ENCODE measurements around the gene LCE1B. TPM values are rescaled to one million over a fixed set of nuclear protein-coding genes. Genes with fewer than 3 reads are reported as not detected.

LCE1B gene
- total RNA-seq = not detected
- polyA plus RNA-seq = not detected

DNA sequence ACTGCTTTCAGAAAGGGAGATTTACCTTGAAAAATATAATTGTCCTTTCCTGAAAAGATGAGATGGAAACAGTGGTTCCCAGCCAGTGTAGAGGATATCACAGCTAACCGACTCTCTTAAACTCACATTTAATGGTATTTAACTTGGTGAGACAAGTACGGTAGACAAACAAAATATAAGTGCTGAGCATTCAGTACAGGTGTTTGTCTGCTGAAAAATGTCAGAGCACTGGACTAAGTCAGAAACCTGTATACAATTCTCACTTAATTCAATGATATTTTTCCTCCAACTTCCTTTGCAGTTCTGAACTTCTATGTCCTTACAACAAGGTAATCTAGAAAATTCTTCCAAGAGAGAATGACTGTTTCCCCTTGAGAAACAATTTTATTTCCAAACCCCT is at the start of gene LCE1B:
Gene LCE1B, plus strand, starts transcription at position 301 of the 400 bp plus-strand sequence. CDS start 476 bp downstream, outside the sequence.
- Histone ChIP-seq H3K4me3 (ENCODE audit: low read depth, low read length) (no peak within 1 kb of the TSS), H3K36me3 (ENCODE audit: control insufficient read depth, insufficient read depth, low read length) (no peaks in the 10 kb centered on the region), H3K27ac (ENCODE audit: insufficient read depth, low read length, poor library complexity, severe bottlenecking) (no peak within 1 kb of the TSS), H3K27me3 (ENCODE audit: control insufficient read depth, insufficient read depth, low read length) (peaks cover 2% of the 10 kb centered on the region), H3K9me3 (ENCODE audit: control insufficient read depth in 2 of 2, low read length in 2 of 2) (no peaks in the 10 kb centered on the region), H3K4me1 (ENCODE audit: control insufficient read depth, insufficient read depth, low read length, poor library complexity, severe bottlenecking) (no peaks in the 10 kb centered on the region)
- no peak for DNase-seq
- ATAC-seq (ENCODE audit: low read depth in 2 of 2) = no peak
- H3K36me3 Mint-ChIP-seq = no peaks in the 10 kb centered on the region
- H3K4me3 Mint-ChIP-seq = no peak within 1 kb of the TSS
- H3K27ac Mint-ChIP-seq = no peak within 1 kb of the TSS
- peaks cover 0 to 5% (median 0%) of the 10 kb centered on the region in 7 donors for H3K9me3 Mint-ChIP-seq
- H3K27me3 Mint-ChIP-seq = peaks cover 4% of the 10 kb centered on the region
- no peaks in the 10 kb centered on the region for H3K4me1 Mint-ChIP-seq

- Histone ChIP-seq H3K4me1 (ENCODE audit: control insufficient read depth, insufficient read depth, low read length, poor library complexity, severe bottlenecking) (no peaks in the 10 kb centered on the region), H3K27me3 (ENCODE audit: control insufficient read depth, insufficient read depth, low read length) (no peaks in the 10 kb centered on the region), H3K36me3 (ENCODE audit: control insufficient read depth, insufficient read depth, low read length) (no peaks in the 10 kb centered on the region), H3K4me3 (ENCODE audit: low read depth, low read length) (no peak overlapping the region), H3K9me3 (ENCODE audit: control insufficient read depth in 2 of 2, low read length in 2 of 2) (no peaks in the 10 kb centered on the region), H3K27ac (ENCODE audit: insufficient read depth, low read length, poor library complexity, severe bottlenecking) (no peak overlapping the region)
- Mint-ChIP-seq H3K36me3 (no peaks in the 10 kb centered on the region), H3K27me3 (no peaks in the 10 kb centered on the region), H3K27ac (no peak overlapping the region), H3K4me3 (no peak overlapping the region), H3K4me1 (no peaks in the 10 kb centered on the region), H3K9me3 (peaks cover 0 to 2% (median 0%) of the 10 kb centered on the region in 7 donors)
- DNase-seq = no peak
- ATAC-seq (ENCODE audit: low read depth in 2 of 2) = no peak
These were observed 42.8 kb upstream of the LCE1B start for GRCh38 chr1:152768847-152769533.

GRCh38 chr1:152770411-152770810 is 41.4 kb upstream of the LCE1B start:
- H3K36me3 Mint-ChIP-seq = no peaks in the 10 kb centered on the region
- peak overlapping the region in 1 of 3 donors; percentile 11 for H3K27ac Mint-ChIP-seq
- peaks cover 0 to 2% (median 0%) of the 10 kb centered on the region in 7 donors for H3K9me3 Mint-ChIP-seq

GRCh38 chr1:152774875-152775274 is 36.9 kb upstream of the LCE1B start, which contains the start of gene LCE1F:
Gene LCE1F, plus strand, starts transcription at chr1:152775140. Its CDS starts 1,232 bp downstream, at chr1:152776372.
- no peaks in the 10 kb centered on the region for H3K4me1 ChIP-seq (ENCODE audit: control insufficient read depth, insufficient read depth, low read length, poor library complexity, severe bottlenecking)
- H3K9me3 ChIP-seq (ENCODE audit: control insufficient read depth in 2 of 2, low read length in 2 of 2) = no peaks in the 10 kb centered on the region
- no peak within 1 kb of the TSS for H3K4me3 ChIP-seq (ENCODE audit: low read depth, low read length)
- H3K27ac ChIP-seq (ENCODE audit: insufficient read depth, low read length, poor library complexity, severe bottlenecking) = no peak within 1 kb of the TSS
- ATAC-seq (ENCODE audit: low read depth in 2 of 2) = no peak
- Mint-ChIP-seq H3K27ac (peak within 1 kb of the TSS in 1 of 3 donors; percentile 45), H3K4me3 (no peak within 1 kb of the TSS), H3K36me3 (no peaks in the 10 kb centered on the region), H3K27me3 (no peaks in the 10 kb centered on the region), H3K4me1 (peaks cover 0 to 3% (median 0%) of the 10 kb centered on the region in 4 donors), H3K9me3 (peaks cover 0 to 4% (median 0%) of the 10 kb centered on the region in 7 donors)
- no peaks in the 10 kb centered on the region for H3K27me3 ChIP-seq (ENCODE audit: control insufficient read depth, insufficient read depth, low read length)
- H3K36me3 ChIP-seq (ENCODE audit: control insufficient read depth, insufficient read depth, low read length) = no peaks in the 10 kb centered on the region
- no peak for DNase-seq

More at GRCh38 chr1:152770411-152770810, 41.4 kb upstream of the LCE1B start:
- no peaks in the 10 kb centered on the region for H3K27me3 Mint-ChIP-seq
- no peaks in the 10 kb centered on the region for H3K4me1 ChIP-seq (ENCODE audit: control insufficient read depth, insufficient read depth, low read length, poor library complexity, severe bottlenecking)
- ATAC-seq (ENCODE audit: low read depth in 2 of 2) = no peak
- no peaks in the 10 kb centered on the region for H3K9me3 ChIP-seq (ENCODE audit: control insufficient read depth in 2 of 2, low read length in 2 of 2)
- no peak overlapping the region for H3K4me3 Mint-ChIP-seq
- H3K4me1 Mint-ChIP-seq = no peaks in the 10 kb centered on the region
- no peak overlapping the region for H3K27ac ChIP-seq (ENCODE audit: insufficient read depth, low read length, poor library complexity, severe bottlenecking)
- H3K4me3 ChIP-seq (ENCODE audit: low read depth, low read length) = no peak overlapping the region
- no peaks in the 10 kb centered on the region for H3K27me3 ChIP-seq (ENCODE audit: control insufficient read depth, insufficient read depth, low read length)
- DNase-seq = no peak
- no peaks in the 10 kb centered on the region for H3K36me3 ChIP-seq (ENCODE audit: control insufficient read depth, insufficient read depth, low read length)

DNA sequence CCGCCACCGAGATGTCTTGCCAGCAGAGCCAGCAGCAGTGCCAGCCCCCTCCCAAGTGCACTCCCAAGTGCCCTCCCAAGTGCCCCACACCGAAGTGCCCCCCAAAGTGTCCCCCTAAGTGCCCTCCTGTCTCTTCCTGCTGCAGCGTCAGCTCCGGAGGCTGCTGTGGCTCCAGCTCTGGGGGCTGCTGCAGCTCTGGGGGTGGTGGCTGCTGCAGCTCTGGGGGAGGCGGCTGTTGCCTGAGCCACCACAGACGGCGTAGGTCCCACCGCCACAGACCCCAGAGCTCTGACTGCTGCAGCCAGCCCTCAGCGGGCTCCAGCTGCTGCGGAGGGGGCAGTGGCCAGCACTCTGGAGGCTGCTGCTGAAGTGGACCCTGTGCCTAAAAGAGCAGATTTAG is 35.4 kb upstream of the LCE1B start:
- DNase-seq = no peak
- no peaks in the 10 kb centered on the region for H3K27me3 ChIP-seq (ENCODE audit: control insufficient read depth, insufficient read depth, low read length)
- Mint-ChIP-seq H3K4me3 (no peak overlapping the region), H3K27me3 (no peaks in the 10 kb centered on the region), H3K36me3 (no peaks in the 10 kb centered on the region), H3K27ac (no peak overlapping the region), H3K9me3 (peaks cover 0 to 4% (median 0%) of the 10 kb centered on the region in 7 donors), H3K4me1 (peaks cover 0 to 3% (median 0%) of the 10 kb centered on the region in 4 donors)
- no peaks in the 10 kb centered on the region for H3K36me3 ChIP-seq (ENCODE audit: control insufficient read depth, insufficient read depth, low read length)
- ATAC-seq (ENCODE audit: low read depth in 2 of 2) = no peak
- H3K4me1 ChIP-seq (ENCODE audit: control insufficient read depth, insufficient read depth, low read length, poor library complexity, severe bottlenecking) = no peaks in the 10 kb centered on the region
- no peaks in the 10 kb centered on the region for H3K9me3 ChIP-seq (ENCODE audit: control insufficient read depth in 2 of 2, low read length in 2 of 2)
- H3K27ac ChIP-seq (ENCODE audit: insufficient read depth, low read length, poor library complexity, severe bottlenecking) = no peak overlapping the region
- no peak overlapping the region for H3K4me3 ChIP-seq (ENCODE audit: low read depth, low read length)

DNA sequence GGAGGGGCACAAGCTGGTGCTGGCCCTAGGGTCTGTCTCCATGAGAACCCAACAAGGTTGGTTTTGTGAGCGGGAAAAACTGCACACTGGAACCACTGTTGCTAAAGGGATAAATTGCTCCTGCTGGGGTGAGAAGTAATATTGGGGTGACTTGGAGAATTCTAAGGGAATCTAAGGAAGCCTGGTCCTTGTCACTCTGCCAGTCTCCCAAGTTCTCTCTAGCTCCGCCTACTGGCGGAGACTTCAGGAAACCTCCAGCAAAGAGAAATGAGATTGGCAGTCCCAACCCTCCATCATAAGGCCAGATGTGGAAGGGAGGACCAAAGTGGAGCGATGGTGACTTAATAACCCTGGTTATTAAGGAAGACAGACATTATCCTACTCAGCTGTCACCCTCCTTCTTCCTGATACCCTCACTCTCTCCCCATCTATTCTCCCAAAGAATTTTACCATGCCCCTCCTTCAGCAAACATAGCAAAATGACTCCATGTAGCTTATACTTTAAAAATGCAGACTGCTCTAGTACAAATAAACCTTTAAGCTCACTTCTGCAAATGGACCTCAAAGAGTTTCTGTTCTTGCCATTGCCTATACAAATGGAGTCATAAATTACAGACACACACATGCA is 34.1 kb upstream of the LCE1B start:
- H3K36me3 Mint-ChIP-seq = no peaks in the 10 kb centered on the region
- Histone ChIP-seq H3K4me1 (ENCODE audit: control insufficient read depth, insufficient read depth, low read length, poor library complexity, severe bottlenecking) (no peaks in the 10 kb centered on the region), H3K27ac (ENCODE audit: insufficient read depth, low read length, poor library complexity, severe bottlenecking) (no peak overlapping the region), H3K9me3 (ENCODE audit: control insufficient read depth in 2 of 2, low read length in 2 of 2) (no peaks in the 10 kb centered on the region), H3K4me3 (ENCODE audit: low read depth, low read length) (no peak overlapping the region), H3K27me3 (ENCODE audit: control insufficient read depth, insufficient read depth, low read length) (no peaks in the 10 kb centered on the region), H3K36me3 (ENCODE audit: control insufficient read depth, insufficient read depth, low read length) (no peaks in the 10 kb centered on the region)
- ATAC-seq (ENCODE audit: low read depth in 2 of 2) = no peak
- no peak overlapping the region for H3K4me3 Mint-ChIP-seq
- no peak overlapping the region for H3K27ac Mint-ChIP-seq
- H3K27me3 Mint-ChIP-seq = peaks cover 2% of the 10 kb centered on the region
- H3K9me3 Mint-ChIP-seq = peaks cover 0 to 4% (median 0%) of the 10 kb centered on the region in 7 donors
- no peak for DNase-seq
- H3K4me1 Mint-ChIP-seq = peaks cover 0 to 3% (median 0%) of the 10 kb centered on the region in 4 donors

DNA sequence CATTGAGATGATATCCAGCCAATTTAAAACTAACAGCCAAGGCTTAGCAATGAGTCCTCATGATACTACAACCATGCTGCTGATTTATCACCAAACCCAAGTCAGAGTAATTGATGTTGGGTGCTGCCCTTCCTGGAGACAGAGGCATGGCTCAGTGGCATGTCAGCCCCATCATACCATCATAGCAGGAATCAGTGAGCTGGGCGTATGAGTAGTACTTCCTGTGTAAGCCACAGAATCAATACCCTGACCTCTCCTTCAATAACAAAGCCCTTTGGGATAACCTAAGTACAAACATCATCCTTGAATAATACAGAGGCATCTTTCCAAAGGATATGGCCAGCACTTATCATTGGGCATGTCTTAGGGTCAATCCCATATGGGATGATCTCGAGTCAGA is 28.7 kb upstream of the LCE1B start:
- H3K27me3 Mint-ChIP-seq = peaks cover 16% of the 10 kb centered on the region
- no peak overlapping the region for H3K27ac Mint-ChIP-seq
- peaks cover 7% of the 10 kb centered on the region for H3K27me3 ChIP-seq (ENCODE audit: control insufficient read depth, insufficient read depth, low read length)
- no peaks in the 10 kb centered on the region for H3K4me1 Mint-ChIP-seq
- no peak for ATAC-seq (ENCODE audit: low read depth in 2 of 2)
- no peak overlapping the region for H3K27ac ChIP-seq (ENCODE audit: insufficient read depth, low read length, poor library complexity, severe bottlenecking)
- no peak overlapping the region for H3K4me3 ChIP-seq (ENCODE audit: low read depth, low read length)
- H3K4me1 ChIP-seq (ENCODE audit: control insufficient read depth, insufficient read depth, low read length, poor library complexity, severe bottlenecking) = no peaks in the 10 kb centered on the region
- H3K9me3 Mint-ChIP-seq = peaks cover 0 to 2% (median 0%) of the 10 kb centered on the region in 7 donors
- H3K36me3 Mint-ChIP-seq = no peaks in the 10 kb centered on the region
- no peaks in the 10 kb centered on the region for H3K9me3 ChIP-seq (ENCODE audit: control insufficient read depth in 2 of 2, low read length in 2 of 2)
- no peak overlapping the region for H3K4me3 Mint-ChIP-seq
- H3K36me3 ChIP-seq (ENCODE audit: control insufficient read depth, insufficient read depth, low read length) = no peaks in the 10 kb centered on the region
- DNase-seq = no peak
